Measurements from ENCODE around the gene NPIPA5.

GRCh38 chr16:15396948-15397594 is 19.0 kb upstream of the NPIPA5 start:
- TF ChIP-seq POLR2AphosphoS5 (IDR thresholded peaks at IDR 0.05), result no peak
- no peak for TF ChIP-seq CTCF (IDR thresholded peaks at IDR 0.05)
- TF ChIP-seq POLR2A (IDR thresholded peaks at IDR 0.05), result no peak
- no peak for TF ChIP-seq EP300 (IDR thresholded peaks at IDR 0.05)

All from sigmoid colon (tissue), 4 donors.